HL-60/S4 treated with phorbol 12-myristate 13-acetate at 8.2 ng/mL for 4 days and 3 days (cell line): ENCODE data around the gene PUM2.

Experiments used
- in situ Hi-C: fragments of 300-500 bp; cut with MboI; formaldehyde crosslinking; loops from 2 replicates; pipeline ENCODE4 v1.15.0; 2022; ENCODE audit warnings: low sequenced_read_pairs

The PUM2 gene

DNA sequence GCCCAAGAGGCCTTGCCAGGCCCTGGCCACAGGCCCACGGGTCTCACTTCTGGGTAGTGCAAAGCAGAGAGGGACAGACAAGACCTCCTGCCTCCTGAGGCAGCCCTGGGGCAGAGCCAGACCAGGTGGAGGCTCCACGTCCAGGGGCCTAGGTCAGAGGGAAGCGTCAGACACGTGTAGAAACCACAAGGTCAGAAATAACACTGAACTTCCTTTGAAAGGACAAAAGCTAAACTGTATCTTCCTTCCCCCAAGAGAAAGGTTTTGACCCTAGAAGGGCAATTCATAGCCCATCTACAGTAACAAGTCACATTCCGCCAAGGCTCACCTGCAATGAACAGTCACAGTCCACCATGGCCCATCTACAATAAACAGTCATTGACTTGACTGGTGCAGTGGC lies 143.6 kb downstream of the PUM2 start:
- in situ Hi-C loops, result no loop called here

DNA sequence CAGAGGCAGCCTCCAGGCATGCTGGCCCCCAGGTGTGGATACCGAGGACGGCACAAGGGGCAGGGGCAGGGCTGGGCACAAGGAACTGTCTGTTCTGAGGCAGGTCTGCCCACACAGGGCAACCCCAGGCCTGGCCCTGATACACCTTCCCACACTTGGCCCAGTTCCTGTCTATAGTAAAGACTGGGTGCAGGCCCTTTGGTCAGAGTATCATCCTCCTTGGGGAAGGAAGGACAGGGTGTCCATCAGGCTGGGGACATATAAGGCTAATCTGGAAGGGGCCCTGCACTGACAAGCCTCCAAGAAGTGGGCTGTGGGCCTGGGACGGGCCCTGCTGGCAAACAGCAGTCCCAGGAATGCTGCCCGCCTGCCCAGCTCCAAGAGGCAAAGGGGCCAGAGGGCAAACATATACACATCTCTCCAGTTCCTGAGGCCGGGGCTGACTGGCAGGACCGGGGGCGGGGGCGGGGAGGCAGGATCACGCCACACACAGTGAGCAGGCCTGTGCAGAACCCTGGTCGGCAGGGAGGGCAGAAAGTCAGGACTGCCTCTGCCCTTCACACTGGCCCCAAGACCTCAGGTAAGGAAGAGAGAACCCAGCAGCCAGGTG lies 144.6 kb downstream of the PUM2 start:
- in situ Hi-C loops, result no loop called here

DNA sequence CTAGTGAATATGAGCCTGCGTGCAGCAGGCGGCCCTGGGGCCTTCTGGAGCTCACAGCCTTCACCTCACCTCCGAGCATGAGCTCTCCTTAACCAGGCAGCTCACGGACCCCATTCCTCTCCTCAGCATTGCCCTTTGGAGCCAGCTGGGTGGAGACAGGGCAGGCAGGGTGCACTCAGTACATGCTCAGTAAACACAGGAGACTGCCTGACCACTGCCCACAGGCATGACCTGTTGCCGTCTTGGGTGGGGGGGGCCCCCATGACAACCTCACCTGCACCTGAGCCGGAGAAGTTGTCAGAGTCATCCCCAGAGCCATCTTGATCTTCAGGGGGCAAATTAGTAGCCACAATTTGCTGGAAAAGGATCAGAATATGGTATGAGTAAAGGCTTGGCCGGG lies 145.6 kb downstream of the PUM2 start:
- in situ Hi-C loops, result no loop called here

DNA sequence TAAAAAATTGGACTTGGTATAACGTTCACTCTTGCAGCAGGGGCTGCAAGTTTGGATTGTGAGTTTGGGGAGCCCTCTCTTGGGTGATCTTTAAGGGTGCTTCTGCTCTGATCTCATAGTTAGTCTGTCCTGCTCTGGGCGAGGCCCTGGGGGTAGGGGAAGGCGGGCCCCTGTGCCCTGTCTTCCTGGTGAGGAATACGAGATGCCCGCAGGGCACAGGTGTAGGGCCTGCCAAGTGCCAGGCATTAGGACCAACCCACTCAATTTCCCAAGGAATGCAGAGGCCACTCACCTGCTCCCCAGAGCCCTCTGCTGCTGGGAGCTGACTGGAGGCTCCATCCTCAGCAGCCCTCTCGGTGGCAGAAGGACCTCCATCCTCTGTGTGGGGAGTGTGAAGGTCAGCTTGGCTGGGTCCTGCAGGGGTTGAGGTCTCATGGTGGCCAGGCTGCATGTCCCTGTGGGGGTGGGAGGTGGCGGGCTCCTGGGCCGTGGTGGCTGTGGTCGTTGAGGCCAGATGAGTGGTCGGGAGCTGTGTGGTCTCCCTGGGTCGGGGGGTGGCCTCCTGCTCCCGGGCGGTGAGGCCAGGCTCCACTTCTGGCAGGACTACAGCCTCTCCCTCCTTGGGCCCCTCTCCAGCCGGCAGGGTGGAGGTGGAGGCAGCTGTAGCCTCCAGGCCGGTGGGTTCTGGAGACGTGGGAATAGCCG lies 147.0 kb downstream of the PUM2 start:
- in situ Hi-C loops, result no loop called here

DNA sequence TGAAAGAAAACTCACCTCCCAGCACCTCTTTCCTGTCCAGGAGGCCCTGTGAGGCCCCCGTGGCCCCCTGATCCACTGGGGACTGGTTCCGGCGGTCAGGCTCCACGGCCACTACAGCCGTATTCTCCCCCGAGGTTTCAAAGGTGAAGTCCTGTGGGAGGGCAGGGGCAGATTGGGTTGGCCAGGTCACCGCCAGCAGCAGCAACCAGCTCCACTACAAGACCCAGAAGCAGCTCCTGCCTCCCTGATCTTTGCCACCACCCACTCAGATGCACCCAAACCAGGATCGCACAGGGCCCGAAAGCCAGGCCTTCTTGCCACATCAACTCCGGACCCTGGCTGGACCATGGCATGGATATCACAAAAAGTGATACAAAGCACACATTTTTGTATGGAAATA lies 147.6 kb downstream of the PUM2 start:
- in situ Hi-C loops, result no loop called here

DNA sequence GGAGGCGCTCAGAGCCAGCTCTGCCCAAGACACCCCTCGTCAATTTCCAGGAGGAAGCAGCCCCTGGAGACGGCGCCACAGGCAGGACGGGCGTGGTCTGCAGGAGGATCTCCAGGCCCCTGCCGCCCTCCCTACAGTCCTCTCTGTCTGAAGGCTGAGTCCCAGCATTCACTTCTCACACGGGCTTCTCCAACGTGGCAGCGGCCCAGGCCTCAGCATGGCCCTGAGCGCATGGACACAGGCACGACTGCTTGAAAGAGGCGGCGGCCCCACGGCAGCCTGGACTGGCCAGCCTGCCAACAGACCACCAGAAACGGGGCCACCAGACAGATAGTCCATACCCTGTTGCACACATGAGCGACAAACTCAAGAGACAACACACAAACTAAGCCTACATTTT lies 149.0 kb downstream of the PUM2 start:
- in situ Hi-C loops, result no loop called here

DNA sequence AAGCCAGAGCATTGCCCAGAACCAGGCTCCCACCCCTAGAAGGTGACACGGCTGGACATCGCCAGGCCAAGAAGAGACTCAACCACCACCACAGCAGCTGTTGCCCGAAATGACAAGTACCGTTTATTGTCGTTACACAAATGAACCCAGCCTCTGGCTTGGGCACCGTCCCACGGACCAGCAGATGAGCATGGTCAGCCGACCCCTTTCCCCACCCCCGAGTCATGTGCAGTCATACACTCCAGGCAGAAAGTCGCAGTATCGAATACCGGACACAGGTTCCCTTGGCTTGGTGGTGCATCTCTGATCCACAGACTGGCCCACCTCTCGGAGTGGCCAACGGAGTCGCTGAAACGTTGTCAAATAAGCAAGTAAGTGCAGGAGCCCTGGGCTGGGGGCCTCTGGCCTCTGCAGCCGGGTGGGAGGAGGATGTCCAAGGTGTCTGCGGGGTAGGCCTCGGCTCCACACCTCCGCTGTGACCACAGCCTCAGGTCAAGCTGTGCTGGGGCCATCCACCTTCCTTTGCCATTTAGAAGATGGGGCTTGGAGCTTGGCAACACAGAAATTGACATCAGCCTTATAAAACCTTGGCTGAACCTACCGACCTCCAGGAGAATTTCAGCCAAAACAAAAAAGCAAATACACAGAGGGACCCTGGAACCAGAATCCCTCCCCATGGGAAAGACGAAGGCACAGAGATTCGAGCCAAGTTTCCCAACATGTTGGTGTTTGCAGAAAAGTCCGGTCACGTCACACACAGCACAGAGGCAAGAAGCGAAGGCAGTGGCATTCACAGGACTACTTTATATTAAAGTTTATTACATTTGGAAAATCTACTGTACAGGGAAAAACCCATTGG lies 149.7 kb downstream of the PUM2 start:
- in situ Hi-C loops, result no loop called here

DNA sequence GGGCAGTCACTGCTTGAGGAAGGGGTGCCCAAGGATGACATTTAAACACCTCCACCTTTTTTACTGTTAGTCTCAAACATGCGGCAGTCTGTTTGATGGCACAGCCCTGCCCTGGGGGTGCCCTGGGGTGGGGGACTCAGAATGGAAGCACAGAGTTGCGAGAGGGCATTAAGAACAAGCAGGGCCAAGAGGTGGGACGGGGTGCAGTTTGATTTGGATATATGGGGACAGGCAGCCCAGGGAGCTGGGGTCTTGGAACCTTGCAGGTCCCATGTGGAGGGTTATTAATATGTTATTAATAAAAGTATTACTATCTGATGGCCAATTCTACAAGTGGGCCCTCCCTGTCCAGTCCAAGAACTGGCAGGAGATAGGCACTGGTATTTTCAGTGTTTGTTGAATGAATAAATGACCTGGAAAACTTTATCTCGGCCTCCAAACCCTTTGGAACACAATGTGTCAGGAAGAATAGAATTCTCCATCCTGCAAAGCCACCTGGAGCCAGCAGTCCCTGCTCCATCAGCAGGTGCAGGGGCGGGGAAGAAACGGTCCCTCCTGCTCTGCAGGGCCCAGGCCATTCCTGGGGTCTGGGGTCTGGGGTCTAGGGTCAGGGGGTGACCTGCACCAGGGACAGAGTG lies 150.9 kb downstream of the PUM2 start:
- in situ Hi-C loops, result no loop called here

DNA sequence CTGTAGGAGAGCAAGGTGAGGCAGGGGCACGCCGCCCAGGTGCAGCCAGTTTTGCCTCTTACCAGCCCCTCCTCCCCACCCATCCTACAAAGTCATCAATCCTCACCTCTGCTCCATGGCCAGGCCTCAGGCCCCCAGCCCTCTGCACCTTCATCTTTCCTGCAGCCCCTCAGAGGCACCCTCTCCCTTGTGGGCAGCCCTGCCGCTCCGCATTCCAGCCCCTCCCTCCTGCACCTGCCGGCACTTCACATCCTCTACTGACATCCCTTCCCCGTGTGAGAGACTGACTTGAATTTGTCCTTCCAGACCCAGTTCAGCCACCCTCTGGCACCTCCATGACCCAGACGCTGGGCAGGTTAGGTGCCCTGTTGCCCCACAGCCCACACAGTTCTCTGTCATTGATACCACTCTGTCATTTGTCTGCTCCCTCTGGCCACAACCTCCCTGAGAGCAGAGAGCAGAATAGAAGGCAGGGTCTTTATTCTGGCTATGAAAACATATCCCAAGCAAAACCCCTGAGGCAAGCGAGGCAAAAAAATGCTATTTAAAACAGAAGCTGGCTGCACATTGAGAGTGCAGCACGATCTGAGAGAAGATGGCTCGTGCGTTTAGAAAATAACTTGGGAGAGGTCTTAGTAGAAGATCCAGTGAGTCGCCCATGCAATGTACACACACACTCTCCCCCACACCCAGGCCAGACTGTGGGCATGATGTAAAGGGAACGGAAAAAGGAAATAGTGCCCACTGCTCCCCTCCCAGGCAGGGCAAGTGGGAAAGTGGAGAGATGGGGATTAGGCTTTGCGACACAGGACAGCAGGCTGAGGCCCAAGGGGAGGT lies 151.6 kb downstream of the PUM2 start:
- in situ Hi-C loops, result no loop called here
